Lower lobe of right lung (tissue), 2 donors: ENCODE measurements around the gene ARL5A. TPM values are rescaled to one million over a fixed set of nuclear protein-coding genes. Genes with fewer than 3 reads are reported as not detected.
"Not testable (repeated sequence)": the region's sequence is repeated elsewhere in the genome, so short reads cannot be mapped to it uniquely, and the experiment has no call there.

Experiments
- ATAC-seq, 2 donors: fragments of 200-7000 bp; cut with Tn5 transposase; one replicate each; pipeline ENCODE4 v1.9.1; 2020 to 2022; ENCODE audit warnings: mild to moderate bottlenecking in 2 of 2, moderate library complexity in 2 of 2
- DNase-seq: peaks from one replicate; pipeline ENCODE4 v3.0.0-alpha.2; 2020
- H3K27ac ChIP-seq: fragments of 200-600 bp; one replicate; pipeline ENCODE4 v1.8.0; 2022
- H3K27me3 ChIP-seq: fragments of 200-600 bp; one replicate; pipeline ENCODE4 v1.8.0; 2022; ENCODE audit warnings: low read depth
- H3K36me3 ChIP-seq: fragments of 200-600 bp; one replicate; pipeline ENCODE4 v1.8.0; 2022; ENCODE audit warnings: mild to moderate bottlenecking
- H3K4me1 ChIP-seq: fragments of 200-600 bp; one replicate; pipeline ENCODE4 v1.8.0; 2022
- H3K4me3 ChIP-seq: fragments of 200-600 bp; one replicate; pipeline ENCODE4 v1.8.0; 2022; ENCODE audit warnings: mild to moderate bottlenecking
- H3K9me3 ChIP-seq: fragments of 200-600 bp; one replicate; pipeline ENCODE4 v1.8.0; 2022
- CTCF ChIP-seq: fragments of 200-600 bp; IDR thresholded peaks from one replicate; pipeline ENCODE4 v1.8.0; 2022; ENCODE audit warnings: antibody characterized with exemption, mild to moderate bottlenecking
- intact Hi-C: fragments of 100-400 bp; cut with DNase I; formaldehyde crosslinking; loops from one replicate; pipeline ENCODE4 v1.11.0; 2022
- long read RNA-seq: library from polyadenylated mRNA; unstranded; transcript quantifications from one replicate; pipeline ENCODE4 v2.0.0, GENCODE V29; 2021
- total RNA-seq: library from RNA; stranded (reverse); fragmentation: NEBNext Ultra II Directional; extraction: Animal tissue kit (Norgen Biotek cat#: 25700); gene quantifications from one replicate; pipeline ENCODE4 v1.2.1, GENCODE V29; 2021
- donor health status: DM: no; HTN: yes; CAD: no; lungs with severe emphysema.

The ARL5A gene
- total RNA-seq = 52.3 TPM
- long read RNA-seq, full-length matches to known transcripts = 116 of 119 reads
- long read RNA-seq, partial matches to known transcripts = 0 of 119 reads
- long read RNA-seq, other reads (novel, unspliced or antisense) = 3 of 119 reads

- Histone ChIP-seq H3K4me1 (peaks cover 43% of the 10 kb centered on the region), H3K27ac (peak within 1 kb of the TSS; percentile 85), H3K4me3 (peak within 1 kb of the TSS; percentile 89), H3K9me3 (no peaks in the 10 kb centered on the region), H3K27me3 (no peaks in the 10 kb centered on the region), H3K36me3 (no peaks in the 10 kb centered on the region)
- no peak for TF ChIP-seq CTCF
- DNase-seq = peak; percentile 95
- peak; percentile 98 to 99 for ATAC-seq
- intact Hi-C loops = no loop called here
These were observed at the start of gene ARL5A for GRCh38 chr2:151828143-151828889. Gene ARL5A, minus strand, starts transcription at chr2:151828421. Its CDS starts 245 bp downstream, at chr2:151828176.

GRCh38 chr2:151875631-151876030 lies 47.4 kb upstream of the ARL5A start:
- ATAC-seq, H3K27me3 ChIP-seq, H3K4me3 ChIP-seq, H3K36me3 ChIP-seq, H3K9me3 ChIP-seq, H3K27ac ChIP-seq, DNase-seq, intact Hi-C loops, H3K4me1 ChIP-seq: not testable (repeated sequence)

GRCh38 chr2:151872463-151872862 lies 44.2 kb upstream of the ARL5A start:
- no peak for TF ChIP-seq CTCF
- Histone ChIP-seq H3K4me3 (no peak overlapping the region), H3K27ac (no peak overlapping the region), H3K36me3 (no peaks in the 10 kb centered on the region), H3K27me3 (no peaks in the 10 kb centered on the region), H3K4me1 (no peaks in the 10 kb centered on the region), H3K9me3 (no peaks in the 10 kb centered on the region)
- DNase-seq = no peak
- intact Hi-C loops = no loop called here
- no peak for ATAC-seq

- Histone ChIP-seq H3K36me3 (no peaks in the 10 kb centered on the region), H3K27ac (no peak overlapping the region), H3K4me3 (no peak overlapping the region), H3K27me3 (no peaks in the 10 kb centered on the region), H3K9me3 (no peaks in the 10 kb centered on the region), H3K4me1 (no peaks in the 10 kb centered on the region)
- DNase-seq (no peak), ATAC-seq (no peak)
- intact Hi-C loops = no loop called here
- no peak for TF ChIP-seq CTCF
These were observed 41.1 kb upstream of the ARL5A start for GRCh38 chr2:151869291-151869690.

GRCh38 chr2:151862700-151863099 lies 34.5 kb upstream of the ARL5A start:
- no peaks in the 10 kb centered on the region for H3K4me1 ChIP-seq
- DNase-seq = no peak
- TF ChIP-seq CTCF = no peak
- no peaks in the 10 kb centered on the region for H3K36me3 ChIP-seq
- H3K27ac ChIP-seq = no peak overlapping the region
- H3K9me3 ChIP-seq = no peaks in the 10 kb centered on the region
- no peaks in the 10 kb centered on the region for H3K27me3 ChIP-seq
- intact Hi-C loops = no loop called here
- ATAC-seq = no peak
- H3K4me3 ChIP-seq = no peak overlapping the region

GRCh38 chr2:151861174-151861573 lies 33.0 kb upstream of the ARL5A start:
- no peak for ATAC-seq
- intact Hi-C loops = no loop called here
- Histone ChIP-seq H3K4me1 (no peaks in the 10 kb centered on the region), H3K4me3 (no peak overlapping the region), H3K9me3 (no peaks in the 10 kb centered on the region), H3K27ac (no peak overlapping the region), H3K36me3 (no peaks in the 10 kb centered on the region), H3K27me3 (no peaks in the 10 kb centered on the region)
- DNase-seq = no peak
- no peak for TF ChIP-seq CTCF
